Myocyte (in vitro differentiated cells): Measurements from ENCODE around the gene EGLN3. TPM values are rescaled to one million over a fixed set of nuclear protein-coding genes. Genes with fewer than 3 reads are reported as not detected.
"Not testable (repeated sequence)": the region's sequence is repeated elsewhere in the genome, so short reads cannot be mapped to it uniquely, and the experiment has no call there.

ENCODE experiments used
- DNase-seq: peaks from one replicate; pipeline ENCODE4 v3.0.0-alpha.2; 2012; ENCODE audit warnings: low read depth
- polyA plus RNA-seq: library from polyadenylated mRNA; unstranded; fragments of >200 nt; gene quantifications from one replicate; pipeline ENCODE4 v1.2.1, GENCODE V29; 2012; ENCODE audit warnings: missing spikeins
- total RNA-seq: library from RNA; depleted of rRNA; stranded (reverse); fragments of >200 nt; gene quantifications from 2 replicates; pipeline ENCODE4 v1.2.3, GENCODE V29; 2014

Gene EGLN3
- total RNA-seq, result 78.0 and 98.0 TPM in 2 replicates
- polyA plus RNA-seq, result 71.5 TPM

- DNase-seq, result peak; percentile 87
Measured at GRCh38 chr14:33950320-33951182, at the start of gene EGLN3. EGLN3 (minus strand) TSS chr14:33951074; CDS start chr14:33950752, 322 bp downstream.

GRCh38 chr14:34000396-34000795 lies 49.5 kb upstream of the EGLN3 start:
- peak; percentile 12 for DNase-seq

DNA sequence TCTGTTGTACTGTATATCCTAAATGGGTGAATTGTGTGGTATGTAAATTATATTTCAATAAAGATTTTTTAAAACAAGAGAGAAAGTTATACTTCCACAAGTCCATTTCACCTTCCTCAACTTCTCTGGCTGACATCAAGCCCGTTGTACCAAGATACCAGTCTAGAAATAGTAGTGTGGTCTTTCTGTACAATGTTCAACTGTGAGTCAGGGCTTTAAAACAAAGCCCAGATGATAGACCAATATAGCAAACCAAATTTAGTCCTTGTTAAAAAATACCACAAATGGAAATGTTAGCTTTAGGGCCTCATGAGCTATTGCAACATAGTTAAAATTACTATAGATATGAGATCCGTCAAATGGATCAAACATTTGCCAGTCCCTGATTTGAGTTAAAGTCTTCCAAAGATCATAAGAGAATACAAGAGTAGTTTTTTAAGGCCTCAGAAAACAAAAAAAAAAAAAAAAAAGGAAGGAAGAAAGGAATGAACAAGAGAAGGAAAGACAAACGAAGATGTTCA lies 49.0 kb upstream of the EGLN3 start:
- DNase-seq, result peak; percentile 61

GRCh38 chr14:33997611-33998010 lies 46.7 kb upstream of the EGLN3 start:
- DNase-seq, result no peak

- no peak for DNase-seq
Measured at GRCh38 chr14:33996462-33996861, 45.6 kb upstream of the EGLN3 start.

GRCh38 chr14:33993246-33993645 lies 42.4 kb upstream of the EGLN3 start:
- no peak for DNase-seq

GRCh38 chr14:33992274-33993007 lies 41.6 kb upstream of the EGLN3 start:
- no peak for DNase-seq

DNA sequence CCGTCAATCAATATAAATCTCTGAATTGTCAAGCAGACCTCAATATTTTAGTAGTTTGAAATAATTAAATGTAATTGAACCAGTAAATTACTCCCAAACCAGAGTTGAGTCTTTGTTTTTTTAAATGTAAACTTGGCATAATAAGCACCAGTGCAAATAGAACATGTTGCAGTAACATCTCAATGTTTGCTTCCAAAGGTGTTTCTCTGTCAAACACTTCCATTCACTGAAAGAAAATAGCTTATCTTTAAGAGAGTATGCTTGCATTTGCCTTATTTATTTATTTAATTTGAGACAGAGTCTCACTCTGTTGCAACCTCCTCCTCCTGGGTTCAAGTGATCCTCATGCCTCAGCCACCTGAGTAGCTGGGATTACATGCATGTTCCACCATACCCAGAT lies 39.9 kb upstream of the EGLN3 start:
- no peak for DNase-seq

- DNase-seq, result no peak
Measured at GRCh38 chr14:33987565-33988080, 36.7 kb upstream of the EGLN3 start.

GRCh38 chr14:33986804-33987203 lies 35.9 kb upstream of the EGLN3 start:
- DNase-seq, result peak; percentile 83

- no peak for DNase-seq
Measured at GRCh38 chr14:33985242-33985641, 34.4 kb upstream of the EGLN3 start.

DNA sequence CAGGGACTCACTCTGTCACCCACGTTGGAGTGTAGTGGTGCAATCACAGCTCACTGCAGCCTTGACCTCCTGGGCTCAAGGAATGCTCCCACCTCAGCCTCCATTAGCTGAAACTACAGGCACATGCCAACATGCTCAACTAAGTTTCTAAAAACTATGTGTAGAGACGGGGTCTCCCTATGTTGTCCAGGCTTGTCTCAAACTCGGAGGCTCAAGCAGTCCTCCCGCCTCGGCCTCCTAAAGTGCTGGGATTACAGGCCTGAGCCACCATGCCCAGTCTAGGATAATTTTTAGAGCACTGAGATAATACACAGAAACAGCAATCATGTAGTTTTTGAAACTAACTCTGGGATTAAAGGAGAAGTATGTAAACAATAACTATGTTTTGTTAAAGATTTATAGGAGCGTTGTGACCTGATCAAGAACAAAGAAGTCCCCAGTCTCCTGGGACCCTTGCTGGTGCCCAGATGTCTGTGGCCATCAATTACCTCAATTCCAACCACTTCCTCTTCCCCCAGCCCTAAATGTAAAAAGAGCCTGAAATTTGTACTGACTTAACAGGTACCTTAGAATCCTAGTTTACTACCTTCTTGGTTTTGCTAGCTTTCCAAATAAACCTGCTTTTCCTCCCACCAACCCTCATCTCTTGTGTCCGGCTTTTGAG lies 28.9 kb upstream of the EGLN3 start:
- no peak for DNase-seq

GRCh38 chr14:33978892-33979612 lies 28.2 kb upstream of the EGLN3 start:
- no peak for DNase-seq

DNA sequence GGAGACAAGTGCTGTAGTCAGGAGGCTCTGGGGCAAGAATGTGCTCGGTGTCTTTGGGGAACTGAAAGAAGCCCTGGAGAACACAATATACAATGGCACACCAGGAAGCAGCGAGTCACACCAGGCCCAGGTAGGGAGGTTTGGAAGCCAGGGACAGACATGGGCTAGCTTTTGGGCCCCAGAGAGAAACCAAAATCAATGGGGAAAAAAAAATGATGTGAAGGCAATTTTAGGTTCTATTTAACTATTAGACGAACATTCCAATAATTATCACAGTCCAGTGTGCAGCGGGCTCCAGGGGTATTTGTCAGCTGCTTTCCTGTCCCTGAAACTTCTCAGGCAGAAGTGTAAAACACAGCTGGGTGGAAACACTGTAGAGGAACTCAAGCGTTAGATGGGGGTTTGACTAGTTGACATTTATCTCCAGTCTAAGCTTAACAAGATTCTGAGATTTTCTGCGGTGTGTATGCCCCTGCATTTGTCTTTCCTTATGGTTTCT lies 21.8 kb upstream of the EGLN3 start:
- DNase-seq, result no peak

DNA sequence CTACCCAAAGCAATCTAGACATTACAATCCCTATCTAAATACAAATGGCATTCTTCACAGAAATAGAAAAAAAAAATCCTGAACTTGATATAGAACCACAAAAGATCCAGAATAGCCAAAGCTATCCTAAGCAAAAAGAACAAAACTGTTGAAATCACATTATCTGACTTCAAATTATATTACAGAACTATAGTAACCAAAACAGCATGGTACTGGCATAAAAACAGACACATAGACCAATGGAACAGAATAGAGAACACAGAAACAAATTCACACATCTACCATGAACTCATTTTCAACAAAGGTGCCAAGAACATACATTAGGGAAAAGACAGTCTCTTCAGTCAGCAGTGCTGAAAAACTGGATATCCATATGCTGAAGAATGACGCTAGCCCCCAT lies 19.0 kb upstream of the EGLN3 start:
- DNase-seq, result not testable (repeated sequence)

DNA sequence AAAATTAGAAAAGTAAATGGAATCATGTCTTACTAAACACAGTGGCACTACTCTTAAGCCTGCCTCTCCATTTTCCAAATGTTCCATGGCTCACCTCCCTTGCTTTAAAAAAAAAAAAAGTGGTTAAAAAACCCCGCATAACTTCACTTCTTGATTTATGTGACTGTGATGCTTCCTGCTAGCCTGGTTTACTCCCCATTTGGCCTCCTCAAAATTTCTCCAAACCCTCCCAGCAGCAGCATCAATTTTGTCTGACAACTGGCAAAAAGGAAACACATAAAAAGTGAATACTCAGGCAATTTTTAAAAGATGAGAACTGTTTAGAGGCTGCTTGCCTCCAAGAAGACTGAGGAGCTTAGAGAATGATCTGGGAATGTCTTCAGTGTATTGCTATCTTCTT lies 17.8 kb upstream of the EGLN3 start:
- DNase-seq, result no peak

DNA sequence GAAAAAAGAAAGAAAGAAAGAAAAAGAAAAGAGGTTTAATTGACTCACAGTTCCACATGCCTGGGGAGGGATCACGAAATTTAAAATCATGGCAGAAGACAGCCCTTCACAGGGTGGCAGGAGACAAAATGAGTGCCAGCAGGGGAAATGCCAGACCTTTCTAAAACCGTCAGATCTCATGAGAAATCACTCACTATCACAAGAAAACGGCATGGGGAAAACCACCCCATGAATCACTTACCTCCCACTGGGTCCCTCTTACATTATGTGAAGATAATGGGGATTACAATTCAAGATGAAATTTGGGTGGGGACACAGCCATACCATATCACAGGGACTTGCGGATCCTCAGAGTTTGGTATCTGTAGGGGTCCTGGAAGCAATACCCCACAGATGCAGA lies 16.3 kb upstream of the EGLN3 start:
- no peak for DNase-seq

GRCh38 chr14:33966276-33966675 lies 15.4 kb upstream of the EGLN3 start:
- DNase-seq, result no peak

DNA sequence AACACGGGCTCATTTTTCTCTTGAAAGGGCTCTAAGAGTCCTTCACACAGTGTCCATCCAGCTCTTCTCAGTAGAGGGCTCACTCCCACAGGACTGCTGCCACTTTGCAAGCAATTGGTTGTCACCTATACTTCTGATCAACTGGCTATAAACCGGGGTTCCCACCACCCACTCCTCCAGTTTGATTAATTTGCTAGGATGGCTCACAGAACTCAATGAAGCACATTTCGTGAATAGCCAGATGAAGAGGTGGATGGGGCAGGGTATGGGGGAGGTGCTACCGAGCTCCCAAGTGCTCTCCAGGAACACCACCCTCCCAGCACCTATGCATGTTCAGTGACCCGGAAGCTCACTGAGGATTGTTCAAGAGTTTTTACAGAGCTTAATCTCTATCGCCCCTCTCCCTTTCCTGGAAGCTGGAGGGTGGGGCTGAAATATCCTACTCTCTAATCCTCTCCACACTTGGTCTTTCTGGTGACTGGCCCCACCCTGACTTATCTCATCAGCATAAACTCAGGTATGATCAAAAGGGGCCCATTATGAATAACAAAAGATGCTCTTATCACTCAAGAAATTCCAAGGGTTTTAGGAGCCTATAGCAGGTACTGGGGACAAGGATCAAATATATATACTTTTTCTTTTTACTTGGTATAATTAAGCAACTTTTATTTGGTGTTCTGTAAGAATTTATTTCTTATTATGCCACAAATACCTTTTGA lies 13.9 kb upstream of the EGLN3 start:
- no peak for DNase-seq

DNA sequence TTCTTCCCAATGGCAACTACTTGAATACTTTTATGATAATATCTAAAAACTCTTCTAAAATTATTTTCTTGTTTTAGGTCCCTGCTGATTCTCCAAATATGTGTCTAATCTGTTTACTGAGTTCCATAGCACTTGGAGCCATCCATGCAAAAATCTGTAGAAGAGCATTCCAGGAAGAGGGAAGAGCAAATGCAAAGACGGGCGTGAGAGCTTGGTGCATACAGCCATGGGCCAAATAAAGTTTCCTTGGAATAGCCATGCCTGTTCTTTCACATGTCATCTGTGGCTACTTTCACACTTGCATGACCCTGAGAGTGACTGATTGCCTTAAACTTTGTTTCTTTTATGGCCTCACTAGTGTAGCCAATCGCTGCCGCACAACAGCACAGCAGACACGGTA lies 13.0 kb upstream of the EGLN3 start:
- DNase-seq, result no peak
